ENCODE data around the gene ZC3H14. TPM values are rescaled to one million over a fixed set of nuclear protein-coding genes. Genes with fewer than 3 reads are reported as not detected.

ZC3H14 gene
- total RNA-seq, 1 donor from 2014 or later, result 39.1 TPM

GRCh38 chr14:88551980-88552431 is 10.8 kb upstream of the ZC3H14 start:
- DNase-seq (ENCODE audit: low spot score) (peak; percentile 60), ATAC-seq (peak; percentile 51)

- ATAC-seq (no peak), DNase-seq (ENCODE audit: low spot score) (no peak)
Measured at GRCh38 chr14:88552876-88553275, 10.0 kb upstream of the ZC3H14 start.

- peak; percentile 4 for ATAC-seq
- DNase-seq (ENCODE audit: low spot score), result peak; percentile 49
Measured at GRCh38 chr14:88553886-88554456, 8.9 kb upstream of the ZC3H14 start.

DNA sequence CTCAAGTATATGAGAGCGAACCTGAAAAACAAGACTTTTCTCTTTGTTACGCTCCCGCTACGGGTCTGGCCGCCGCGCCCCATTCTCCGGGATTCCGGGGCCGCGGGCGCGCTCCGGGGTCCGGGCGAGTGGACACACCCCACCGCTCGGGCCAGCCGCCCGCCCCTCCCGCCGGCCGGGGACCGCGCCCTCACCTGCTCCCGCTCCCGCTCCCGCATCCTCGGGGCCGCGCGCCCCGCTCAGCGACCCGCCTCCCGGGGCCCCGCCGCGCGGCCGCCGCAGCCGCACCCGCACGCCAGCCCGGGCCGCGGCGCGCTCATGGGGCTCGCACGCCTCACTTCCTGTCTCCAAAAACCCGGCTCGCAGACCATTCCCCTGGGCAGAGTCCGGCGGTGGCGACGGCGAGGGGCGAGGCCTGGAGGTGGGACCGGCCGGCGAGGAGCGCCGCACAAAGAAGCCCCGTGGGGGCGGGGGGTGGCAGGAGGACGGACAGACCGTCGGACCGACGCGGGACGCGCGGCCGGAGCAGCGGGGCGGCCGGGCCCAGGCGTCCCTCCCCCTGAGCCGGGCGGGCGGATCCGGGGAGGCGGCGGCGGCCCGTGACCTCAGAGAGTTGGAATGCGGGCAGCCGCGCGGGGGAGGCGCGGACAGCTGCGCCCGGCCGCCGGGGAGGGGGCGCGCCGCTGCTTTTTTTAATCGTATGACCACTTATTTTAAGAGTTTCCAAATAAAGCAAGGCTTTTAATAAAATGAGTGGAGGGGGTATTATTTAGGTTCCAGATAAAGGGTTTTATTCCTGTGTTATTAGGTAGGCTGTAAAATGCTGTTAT is 8.2 kb upstream of the ZC3H14 start, which contains the start of gene PTPN21:
Gene PTPN21, minus strand, starts transcription at position 551 of the 830 bp plus-strand sequence. CDS start 4,590 bp downstream, outside the sequence.
- DNase-seq (ENCODE audit: low spot score), result peak; percentile 83
- ATAC-seq, result peak; percentile 82

DNA sequence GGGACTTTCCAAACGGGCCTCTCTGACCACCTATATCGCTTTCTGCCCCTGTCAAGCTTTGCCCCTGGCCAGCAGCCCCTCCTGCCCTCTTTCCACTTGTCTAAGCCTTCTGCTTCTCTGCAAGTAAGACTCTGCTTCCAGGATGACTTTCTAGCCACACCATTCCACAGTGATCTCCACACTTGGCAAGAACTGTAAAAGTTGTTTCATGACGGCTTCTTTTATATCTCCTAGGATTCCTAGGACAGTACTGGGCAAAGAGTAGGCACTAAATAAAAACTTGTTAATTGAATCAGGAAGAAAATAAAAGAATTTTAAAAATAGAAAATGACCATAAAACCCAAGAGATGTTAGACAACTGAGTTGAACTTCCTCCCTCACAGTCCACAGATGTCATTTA is 6.3 kb upstream of the ZC3H14 start:
- no peak for ATAC-seq
- DNase-seq (ENCODE audit: low spot score), result no peak

- no peak for ATAC-seq
- no peak for DNase-seq (ENCODE audit: low spot score)
Measured at GRCh38 chr14:88559852-88560251, 3.0 kb upstream of the ZC3H14 start.

- DNase-seq (ENCODE audit: low spot score), result no peak
- ATAC-seq, result no peak
Measured at GRCh38 chr14:88562532-88562830, 356 bp upstream of the ZC3H14 start.

DNA sequence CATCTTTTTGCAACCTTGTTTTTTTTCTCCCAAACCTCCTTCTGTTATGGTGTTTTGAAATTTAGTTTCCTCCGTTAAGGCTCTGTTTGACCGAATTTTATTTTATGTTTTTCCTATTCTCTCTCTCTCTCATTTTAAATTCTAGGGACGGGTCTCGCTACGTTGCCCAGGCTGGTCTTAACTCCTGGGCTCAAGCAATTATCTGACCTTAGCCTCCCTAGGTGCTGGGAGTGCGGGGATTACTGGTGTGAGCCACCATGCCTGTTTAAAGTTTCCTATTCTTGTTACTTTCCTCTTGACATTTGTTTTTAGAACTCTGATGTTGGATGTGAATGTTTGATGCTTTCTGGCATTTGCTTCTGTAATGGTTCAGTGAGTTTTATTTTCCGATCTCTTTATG is 1.0 kb downstream of the ZC3H14 start:
- DNase-seq (ENCODE audit: low spot score) (no peak), ATAC-seq (no peak)

DNA sequence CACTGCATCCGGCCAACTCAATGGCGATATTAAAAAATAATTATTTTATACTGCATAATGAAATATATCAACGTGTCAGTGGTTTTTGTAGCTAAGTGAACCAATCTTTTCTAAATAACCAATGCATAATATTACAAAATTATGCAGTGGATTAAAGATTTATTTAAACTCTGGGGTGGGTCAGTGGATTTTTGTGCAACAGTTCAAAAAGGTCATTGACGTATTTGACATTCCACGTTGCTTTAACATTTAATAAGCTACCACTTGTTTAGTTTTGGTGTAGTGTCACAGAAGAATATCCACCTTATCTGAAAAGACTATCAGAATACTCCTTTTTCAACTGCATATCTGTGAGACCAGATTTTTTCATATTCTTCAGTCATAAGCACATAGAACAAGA is 2.6 kb downstream of the ZC3H14 start:
- DNase-seq (ENCODE audit: low spot score) (no peak), ATAC-seq (no peak)

DNA sequence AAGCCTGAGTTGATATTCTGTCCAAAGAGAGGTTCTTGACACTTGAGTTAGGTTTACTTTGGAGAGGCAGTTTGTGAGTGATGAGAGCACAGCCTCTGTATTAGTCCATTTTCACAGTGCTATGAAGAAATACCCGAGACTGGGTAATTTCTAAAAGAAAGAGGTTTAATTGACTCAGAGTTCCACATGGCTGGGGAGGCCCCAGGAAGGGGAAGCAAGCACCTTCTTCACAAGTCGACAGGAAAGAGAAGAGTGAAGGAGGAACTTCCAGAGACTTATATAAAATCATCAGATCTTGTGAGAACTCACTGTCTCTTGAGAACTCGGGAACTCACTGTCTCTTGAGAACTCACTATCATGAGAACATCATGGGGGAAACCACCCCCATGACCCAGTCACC is 5.4 kb downstream of the ZC3H14 start:
- no peak for DNase-seq (ENCODE audit: low spot score)
- ATAC-seq, result no peak

- ATAC-seq, result no peak
- DNase-seq (ENCODE audit: low spot score), result no peak
Measured at GRCh38 chr14:88572117-88572516, 9.3 kb downstream of the ZC3H14 start.

GRCh38 chr14:88576222-88576621 is 13.4 kb downstream of the ZC3H14 start:
- DNase-seq (ENCODE audit: low spot score) (no peak), ATAC-seq (no peak)

DNA sequence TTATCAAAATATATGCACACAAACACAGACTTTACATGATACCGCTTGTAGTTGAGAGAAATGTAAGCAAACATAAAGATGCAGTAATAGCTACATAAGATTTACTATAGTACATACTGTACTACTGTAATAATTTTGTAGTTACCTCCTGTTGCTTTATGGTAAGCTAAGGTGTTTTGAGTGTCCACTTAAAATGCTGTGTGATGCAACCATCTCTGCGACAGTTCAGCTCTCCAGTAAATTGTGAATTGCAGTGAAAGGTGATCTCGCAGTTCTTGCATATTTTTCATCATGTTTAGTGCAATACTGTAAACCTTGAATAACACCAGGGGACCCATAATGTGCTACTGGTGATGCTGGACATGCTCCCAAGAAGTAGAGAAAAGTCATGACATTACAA is 21.6 kb downstream of the ZC3H14 start:
- DNase-seq (ENCODE audit: low spot score), result no peak
- ATAC-seq, result no peak

GRCh38 chr14:88588081-88588480 is 25.2 kb downstream of the ZC3H14 start:
- ATAC-seq (no peak), DNase-seq (ENCODE audit: low spot score) (no peak)

- no peak for ATAC-seq
- no peak for DNase-seq (ENCODE audit: low spot score)
Measured at GRCh38 chr14:88590173-88590572, 27.3 kb downstream of the ZC3H14 start.

DNA sequence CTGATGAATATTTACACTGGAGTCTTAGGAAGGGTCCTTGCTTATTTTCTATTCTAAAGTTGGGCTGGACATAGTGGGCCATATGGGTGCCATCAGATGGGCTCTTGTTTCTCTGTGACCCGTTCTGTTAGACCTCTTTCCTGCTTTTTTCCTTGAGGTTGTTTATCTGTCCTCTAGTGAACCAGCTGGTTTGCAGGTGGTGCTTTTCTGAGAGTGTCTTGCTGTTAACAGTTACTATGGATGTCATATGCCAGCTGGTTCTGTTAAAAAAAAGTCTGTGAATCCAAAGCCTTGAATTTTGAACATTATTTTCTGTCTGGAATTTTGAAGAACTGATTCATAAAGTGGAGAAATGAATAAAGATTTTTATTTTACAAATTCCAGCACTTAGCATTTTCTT is 29.2 kb downstream of the ZC3H14 start:
- DNase-seq (ENCODE audit: low spot score) (no peak), ATAC-seq (no peak)

- no peak for ATAC-seq
- DNase-seq (ENCODE audit: low spot score), result no peak
Measured at GRCh38 chr14:88597038-88597437, 34.2 kb downstream of the ZC3H14 start.

GRCh38 chr14:88597601-88598000 is 34.8 kb downstream of the ZC3H14 start:
- DNase-seq (ENCODE audit: low spot score) (no peak), ATAC-seq (no peak)

DNA sequence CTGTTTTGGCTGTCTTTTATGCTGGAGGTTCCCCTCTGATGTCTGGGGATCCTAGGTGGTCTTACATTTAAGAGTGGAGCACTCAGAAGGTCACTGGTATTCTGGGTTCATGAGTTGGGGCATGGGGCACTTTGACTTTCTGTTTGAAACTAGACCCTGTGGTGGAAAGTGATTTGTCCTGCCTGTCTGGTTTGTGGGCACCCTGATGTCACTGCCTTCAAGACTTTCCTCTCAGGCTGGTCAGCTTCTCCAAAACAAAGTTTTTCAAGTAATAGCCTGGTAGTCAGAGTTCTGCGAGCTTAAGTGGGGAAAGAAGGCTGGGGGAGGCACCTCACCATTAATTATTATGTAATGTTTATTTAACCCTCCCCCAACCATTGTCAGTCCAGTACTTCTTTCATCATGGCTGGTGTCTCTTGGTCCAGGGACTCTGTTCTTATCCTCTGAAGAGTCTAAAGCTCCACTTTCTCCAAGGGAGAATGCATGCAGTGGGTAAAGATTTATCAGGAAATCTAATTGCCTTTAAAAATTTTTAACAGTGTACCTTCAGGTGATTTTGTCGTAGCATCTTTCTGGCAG is 35.3 kb downstream of the ZC3H14 start:
- DNase-seq (ENCODE audit: low spot score), result no peak
- peak; percentile 67 for ATAC-seq

- no peak for DNase-seq (ENCODE audit: low spot score)
- no peak for ATAC-seq
Measured at GRCh38 chr14:88599326-88599725, 36.5 kb downstream of the ZC3H14 start.

DNA sequence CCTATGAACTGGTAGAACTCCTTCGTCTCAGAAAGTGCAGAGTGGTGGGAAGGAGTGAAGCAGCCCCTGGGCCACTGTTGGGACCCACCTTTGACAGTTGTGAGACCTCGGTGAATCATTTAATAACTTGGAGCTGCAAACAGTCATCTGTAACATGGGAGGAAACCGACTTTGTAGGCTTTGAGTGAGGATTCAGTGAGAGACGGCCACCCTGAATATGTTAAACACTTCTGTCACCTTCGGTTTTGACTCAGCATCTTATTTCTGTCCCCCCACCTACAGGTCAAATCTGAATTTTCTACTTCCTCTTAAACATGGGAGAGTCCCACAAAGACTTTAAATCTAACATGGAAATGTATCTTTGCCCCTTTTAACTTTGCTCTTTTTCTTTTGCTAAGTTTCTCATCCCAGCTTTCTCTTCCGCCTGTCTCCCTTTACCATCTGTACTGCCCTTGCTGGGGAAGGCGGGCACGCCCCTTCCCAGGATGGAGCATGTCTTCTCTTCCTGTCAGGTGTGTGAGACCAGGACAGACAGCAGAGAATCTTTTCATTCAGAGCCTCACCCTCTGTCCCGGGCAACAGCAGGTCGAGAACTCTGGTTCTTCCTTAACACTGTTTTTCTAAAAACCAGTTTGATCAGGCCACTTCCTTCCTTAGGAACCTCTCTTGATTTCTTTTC is 37.1 kb downstream of the ZC3H14 start:
- ATAC-seq, result no peak
- no peak for DNase-seq (ENCODE audit: low spot score)

DNA sequence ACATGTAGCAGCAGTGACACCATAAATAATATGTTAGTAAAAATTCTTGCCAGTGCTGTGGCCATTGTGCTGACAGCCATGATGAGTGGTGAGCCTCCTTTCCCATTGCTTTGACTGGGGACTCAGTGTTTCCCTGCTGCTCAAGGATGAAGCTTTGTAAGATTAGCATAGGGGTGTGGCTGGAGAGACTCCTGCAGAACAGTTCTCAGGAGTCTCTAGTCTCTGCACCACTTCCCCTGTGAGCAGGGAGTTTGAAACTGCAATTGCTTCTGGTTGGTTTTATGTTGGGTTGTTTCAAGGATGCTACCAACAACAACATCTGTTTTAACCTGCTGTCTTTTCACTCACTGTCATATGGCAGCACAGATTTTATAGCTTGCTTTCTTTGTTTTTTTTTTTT is 41.4 kb downstream of the ZC3H14 start:
- DNase-seq (ENCODE audit: low spot score) (no peak), ATAC-seq (no peak)
